Stimulated activated CD4-positive, alpha-beta T cell treated with anti-CD3 and anti-CD28 coated beads, Interleukin-2, amount 100 ng/mL, for 24 hours (primary cell): ENCODE measurements around the gene RFX8.
"Not testable (repeated sequence)": the region's sequence is repeated elsewhere in the genome, so short reads cannot be mapped to it uniquely, and the experiment has no call there.

Experiments
- DNase-seq, 2 donors: peaks; one replicate each; pipeline ENCODE4 v3.0.0-alpha.2; 2020

Gene RFX8

DNA sequence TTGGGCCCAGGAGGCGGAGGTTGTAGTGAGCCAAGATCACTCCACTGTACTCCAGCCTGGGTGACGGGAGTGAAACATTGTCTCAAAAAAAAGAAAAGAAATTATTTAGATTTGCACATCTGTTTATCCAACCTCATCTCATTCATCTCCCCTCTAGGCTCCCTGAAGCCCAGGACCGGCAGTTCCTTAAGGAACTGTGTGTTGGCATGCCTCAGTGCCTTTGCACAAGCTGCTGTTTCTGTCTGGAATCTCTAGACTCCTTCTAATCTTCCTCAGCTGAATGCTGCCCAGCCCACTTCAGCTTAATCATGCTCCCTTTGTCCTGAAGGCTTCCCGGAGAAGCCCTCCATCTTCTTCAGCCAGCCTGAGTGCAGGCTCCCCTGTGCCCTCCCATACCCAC lies 10.9 kb upstream of the RFX8 start:
- DNase-seq: no peak

DNA sequence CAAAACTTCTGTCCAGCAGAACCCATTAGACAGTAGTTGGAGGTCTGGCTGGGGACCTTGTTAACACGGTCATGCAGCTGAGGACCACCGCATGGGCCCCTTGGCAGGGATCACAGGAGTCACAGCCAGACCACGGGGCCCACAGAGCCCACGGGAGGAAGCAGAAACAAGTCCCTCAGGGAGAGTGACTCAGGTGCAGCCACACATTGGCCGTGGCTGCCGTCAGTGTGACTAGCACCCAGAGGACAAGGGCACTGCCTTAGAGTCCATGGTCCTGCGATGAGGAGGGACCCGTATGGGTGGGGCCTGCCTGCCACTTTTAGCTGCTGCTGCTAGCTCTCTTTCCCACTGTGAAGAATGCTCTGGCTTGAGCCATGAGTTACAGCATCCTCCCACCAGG lies 5.9 kb upstream of the RFX8 start:
- no peak for DNase-seq

DNA sequence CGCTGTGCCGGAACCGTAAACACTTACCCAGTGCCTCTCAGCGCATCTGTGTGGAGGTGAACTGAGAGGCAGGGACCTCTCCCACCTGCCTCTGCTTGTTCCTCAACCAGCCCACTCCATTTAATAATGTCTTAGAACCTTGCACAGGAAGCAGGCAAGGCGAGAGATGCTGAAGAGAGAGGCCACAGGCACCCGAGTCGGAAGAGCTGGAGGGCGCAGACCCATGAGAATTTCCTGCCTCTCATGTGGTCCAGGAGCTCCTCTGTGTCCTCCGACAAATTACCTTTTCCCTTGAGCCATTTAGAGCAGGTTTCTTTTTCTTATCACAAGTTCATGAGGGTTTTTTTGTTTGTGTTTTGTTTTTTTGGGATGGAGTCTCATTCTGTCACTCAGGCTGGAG lies 4.9 kb upstream of the RFX8 start:
- DNase-seq: no peak

DNA sequence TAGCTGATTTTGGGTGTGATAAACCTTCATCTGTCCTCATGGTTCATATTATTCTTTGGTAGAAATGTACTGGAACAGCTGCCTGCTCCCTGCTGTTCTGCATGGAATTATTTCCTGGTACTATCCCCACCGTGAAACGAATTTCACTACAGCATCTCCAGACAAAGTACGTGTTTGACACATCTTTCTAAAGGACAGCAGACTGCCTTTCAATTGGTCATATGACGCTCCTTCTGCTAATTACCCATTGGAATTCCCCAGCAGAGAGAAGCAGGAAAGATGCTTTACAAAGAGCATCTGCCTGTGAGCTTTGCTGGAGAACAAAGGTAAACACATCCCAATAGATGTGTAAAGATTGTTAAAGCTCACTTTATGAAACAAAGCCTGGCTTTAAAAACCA lies 4.4 kb upstream of the RFX8 start:
- no peak for DNase-seq

DNA sequence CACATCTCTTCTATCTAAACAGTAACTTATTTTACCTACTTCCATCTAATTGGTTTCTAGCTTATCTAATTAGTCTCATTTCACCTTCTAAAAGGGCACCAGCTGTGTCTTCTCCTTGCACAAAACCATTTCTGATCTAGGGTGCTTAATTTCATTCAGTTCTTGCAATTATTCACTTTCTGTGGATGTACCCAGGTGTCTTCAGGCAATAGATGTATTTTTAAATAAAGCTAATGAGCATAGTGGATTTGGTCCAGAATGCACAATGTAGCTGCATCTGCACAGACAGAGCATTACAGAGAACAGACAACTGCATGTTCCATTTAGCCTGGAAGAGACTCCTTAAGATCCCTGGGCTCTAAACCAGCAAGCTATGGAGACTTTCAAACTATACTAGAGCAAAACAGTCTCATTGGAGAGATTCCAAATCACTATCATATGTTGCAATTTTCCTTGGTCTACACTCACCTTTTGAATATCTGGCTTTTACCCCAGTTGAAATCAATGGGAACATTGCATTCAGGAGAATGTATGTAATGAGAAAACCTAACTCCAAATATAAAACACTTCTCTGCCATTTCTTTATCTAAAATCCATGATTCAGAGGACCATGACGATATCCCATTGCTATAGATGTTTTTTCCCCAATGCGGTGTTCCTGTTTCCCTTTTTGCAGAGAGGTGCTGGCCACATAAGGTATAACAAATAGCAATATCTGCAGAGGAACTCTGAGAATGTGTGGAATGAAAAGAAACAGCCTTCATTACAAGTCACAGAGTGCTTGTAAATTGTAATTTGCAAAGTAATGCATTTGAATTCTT lies 3.5 kb upstream of the RFX8 start:
- no peak for DNase-seq

DNA sequence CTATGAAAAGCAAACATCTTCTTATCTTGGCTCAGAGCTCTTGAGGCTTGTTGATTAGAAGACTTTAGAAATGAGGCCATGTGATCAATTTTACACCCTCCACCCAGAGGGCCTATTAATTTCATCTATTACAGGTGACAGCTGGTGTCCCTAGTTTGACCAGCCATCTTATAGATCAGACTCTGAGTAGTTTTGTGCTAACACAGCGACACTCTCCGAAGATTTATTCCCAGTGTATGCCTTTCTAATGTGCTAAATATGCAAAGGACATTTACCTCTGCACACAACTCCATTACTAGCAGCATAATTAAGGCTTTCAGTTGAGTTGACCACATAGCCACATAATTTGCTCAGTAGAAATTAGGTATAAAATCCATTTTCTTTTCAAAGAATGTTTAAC lies 2.6 kb upstream of the RFX8 start:
- DNase-seq: no peak

DNA sequence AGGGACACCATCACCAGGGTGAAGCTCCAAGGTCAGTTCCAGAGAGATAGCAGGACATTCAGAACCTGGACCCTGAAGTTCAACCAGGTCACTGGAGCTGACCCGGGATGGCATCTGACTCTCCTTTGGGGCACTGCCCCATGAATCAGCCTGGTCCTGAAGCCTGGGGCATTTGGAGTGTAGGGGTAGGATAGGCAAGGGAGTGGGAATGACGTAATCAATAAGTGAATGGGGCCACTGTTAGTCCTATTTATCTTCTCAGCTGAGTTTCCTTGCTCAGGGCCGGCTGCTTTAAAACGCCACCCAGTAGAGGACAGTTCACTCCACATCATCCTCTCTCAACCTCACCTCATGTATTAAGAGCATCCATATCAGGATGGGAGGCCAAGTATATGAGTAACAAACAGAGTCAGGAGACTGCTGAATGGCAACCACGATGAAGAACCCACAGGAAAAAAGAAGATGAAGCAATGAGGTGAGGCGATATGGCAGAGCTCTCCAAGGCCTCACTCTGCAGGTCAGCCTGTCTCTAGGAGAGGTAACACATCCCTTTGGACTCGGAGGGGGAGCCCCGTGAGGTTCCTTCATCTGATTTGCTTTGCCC lies 1.8 kb upstream of the RFX8 start:
- DNase-seq: no peak

DNA sequence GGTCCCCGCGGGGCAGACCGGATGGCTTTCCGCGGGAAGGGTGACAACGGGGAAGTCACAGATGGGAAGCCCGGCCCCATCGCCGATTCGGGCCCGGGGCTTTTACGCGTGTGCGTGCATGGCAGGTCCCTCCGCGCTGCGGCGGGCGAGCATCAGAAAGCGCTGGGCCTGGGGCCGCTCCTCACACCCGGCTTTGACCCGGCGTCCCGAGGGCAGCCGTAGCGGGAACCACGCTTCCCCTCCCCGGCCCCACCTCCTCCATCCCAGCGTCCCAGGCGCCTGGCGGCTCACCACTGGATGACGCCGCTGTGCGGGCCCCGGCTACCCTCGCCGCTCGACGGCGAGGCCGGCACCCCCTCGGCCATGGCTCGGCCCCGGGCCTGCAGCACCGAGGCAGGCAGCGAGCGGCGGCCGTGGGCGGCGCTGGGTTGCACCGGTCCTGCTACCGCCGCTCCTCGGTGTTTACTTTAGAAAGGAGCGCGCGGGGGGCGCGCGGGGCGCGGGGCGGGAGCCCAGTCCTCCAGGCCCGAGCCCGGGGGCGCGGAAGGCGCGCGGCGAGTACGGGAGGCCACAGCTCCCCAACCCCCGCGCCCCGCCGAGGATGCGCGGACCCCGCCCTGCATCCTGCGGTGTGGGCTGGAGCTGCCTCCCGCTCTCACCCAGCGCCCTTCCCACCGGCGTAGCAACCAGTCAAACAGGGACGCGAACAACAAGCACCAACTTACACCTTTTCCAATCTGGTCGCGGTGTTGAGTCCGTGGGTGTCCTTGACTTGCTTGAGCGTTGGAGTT lies 806 bp downstream of the RFX8 start:
- peak; percentile 52 to 59 for DNase-seq

DNA sequence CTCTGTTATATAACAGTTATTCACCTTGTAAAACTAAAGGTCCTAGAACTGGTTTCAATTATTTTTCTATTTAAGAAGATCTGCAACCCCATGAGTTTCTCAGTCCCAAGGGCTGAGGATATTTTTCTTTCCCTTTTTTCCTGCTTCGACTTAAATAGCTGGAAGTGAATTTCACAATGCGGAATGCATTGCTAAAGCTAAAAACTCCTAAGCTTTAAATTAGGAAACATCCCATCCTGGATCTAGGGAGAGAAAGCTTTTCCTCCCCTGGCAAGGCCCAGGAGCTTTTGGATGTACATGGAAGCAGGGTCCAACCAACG lies 1.4 kb downstream of the RFX8 start:
- no peak for DNase-seq

DNA sequence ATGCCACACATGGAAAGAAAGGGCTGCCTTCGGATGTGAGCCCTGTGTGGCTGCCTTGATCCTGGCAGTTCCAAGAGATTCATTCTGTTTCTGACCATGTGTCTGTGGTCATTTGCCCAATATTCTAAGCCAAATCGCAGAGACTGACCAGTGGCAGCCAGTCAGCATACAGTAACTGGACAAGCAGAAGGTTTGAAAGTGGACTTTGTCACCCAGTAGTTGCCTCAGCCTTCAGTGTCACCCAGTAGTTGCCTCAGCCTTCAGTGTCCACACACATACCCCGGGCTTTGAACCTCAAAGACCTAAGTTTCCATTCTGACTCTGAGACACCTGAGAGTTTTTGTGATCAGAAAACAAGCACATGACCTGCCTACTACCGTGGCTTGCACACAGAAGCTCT lies 5.0 kb downstream of the RFX8 start:
- DNase-seq: no peak

DNA sequence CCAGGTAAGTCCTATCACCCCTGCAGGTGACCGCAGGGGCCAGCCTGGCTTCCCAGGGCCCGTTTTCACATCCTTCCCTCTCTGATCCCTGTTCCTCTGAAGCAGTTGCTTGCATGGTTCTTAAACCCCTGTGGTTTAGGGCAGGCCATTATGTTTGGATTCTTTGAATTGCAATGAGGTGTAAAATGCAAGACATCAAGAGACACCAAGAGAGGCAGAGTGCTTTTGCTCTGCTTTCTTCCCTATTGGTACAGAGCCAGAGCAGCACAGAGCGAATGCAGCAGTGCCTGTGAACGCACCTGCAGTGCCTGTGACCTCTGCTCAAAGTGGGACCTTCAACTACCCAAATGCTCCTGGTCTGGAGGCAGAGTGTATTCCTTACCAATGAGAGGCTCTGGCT lies 7.6 kb downstream of the RFX8 start:
- no peak for DNase-seq

DNA sequence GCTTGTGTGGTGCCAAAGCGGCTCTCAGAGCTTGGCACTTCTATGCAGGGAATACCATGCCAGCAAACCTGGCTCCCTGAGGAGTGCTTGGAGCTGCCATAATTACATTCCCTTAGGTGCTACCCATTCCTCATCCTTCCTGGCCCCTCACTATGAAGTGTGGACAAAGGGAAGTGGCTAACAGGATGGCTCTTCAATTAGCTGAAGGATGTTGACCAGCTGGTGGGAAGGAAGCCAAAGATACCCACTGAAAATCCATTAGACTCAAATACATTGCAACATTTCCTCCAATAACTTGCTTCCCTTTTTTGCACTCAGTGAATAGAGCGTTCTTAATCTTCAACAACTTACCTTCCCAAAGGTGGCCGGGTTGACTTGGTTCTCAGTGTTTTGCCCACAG lies 8.5 kb downstream of the RFX8 start:
- DNase-seq: no peak

DNA sequence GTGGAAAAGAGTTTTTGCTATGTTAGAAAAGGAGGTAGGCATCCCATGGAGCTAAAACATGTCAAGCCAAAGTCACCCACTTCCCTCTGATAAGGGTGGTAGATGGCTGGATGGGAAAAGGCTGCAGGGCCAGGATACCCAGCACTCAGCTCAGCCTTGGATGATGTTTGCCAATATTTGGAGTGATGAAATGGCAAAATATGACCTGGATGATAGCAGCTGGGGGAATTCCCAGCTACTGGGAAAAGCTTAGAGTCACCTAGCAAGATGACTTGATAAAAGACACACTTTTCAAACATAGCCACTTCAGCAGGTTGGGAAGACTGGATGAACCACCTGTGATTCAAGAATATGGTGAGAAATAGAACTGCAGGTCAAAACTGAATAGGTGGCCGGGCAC lies 10.1 kb downstream of the RFX8 start:
- no peak for DNase-seq

DNA sequence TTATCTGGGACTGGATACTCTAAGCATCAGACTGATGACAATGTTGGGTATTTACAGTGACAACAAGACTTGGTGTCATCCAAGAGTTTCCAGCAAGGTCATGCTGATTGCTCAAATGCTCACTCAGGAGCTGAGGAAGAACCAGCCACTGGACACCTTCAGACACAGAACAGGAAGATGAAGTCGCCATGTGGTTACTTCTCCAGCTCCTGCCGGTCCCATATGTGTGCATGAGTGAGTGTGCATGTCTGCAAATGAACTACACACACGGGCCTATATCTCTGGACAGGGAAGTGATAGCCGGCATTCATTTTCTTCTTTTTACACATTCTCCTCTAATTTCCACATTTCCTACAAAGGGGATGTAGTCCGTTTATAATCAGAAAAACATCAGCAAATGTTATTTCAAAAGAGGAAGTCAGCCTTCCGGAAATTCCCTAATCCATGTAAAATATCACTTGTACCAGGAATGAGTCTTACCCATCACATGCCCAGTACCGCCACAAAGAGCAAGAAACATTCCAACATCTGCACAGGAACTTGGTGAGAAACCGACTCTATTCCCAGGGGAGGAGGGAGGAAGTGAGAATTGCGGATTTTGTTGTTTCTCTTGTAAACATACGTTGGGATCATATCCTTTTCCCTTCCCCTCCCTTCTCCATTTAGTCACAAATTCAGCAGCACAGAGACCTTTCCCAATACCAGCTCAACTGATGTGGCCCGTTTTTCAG lies 10.8 kb downstream of the RFX8 start:
- no peak for DNase-seq

DNA sequence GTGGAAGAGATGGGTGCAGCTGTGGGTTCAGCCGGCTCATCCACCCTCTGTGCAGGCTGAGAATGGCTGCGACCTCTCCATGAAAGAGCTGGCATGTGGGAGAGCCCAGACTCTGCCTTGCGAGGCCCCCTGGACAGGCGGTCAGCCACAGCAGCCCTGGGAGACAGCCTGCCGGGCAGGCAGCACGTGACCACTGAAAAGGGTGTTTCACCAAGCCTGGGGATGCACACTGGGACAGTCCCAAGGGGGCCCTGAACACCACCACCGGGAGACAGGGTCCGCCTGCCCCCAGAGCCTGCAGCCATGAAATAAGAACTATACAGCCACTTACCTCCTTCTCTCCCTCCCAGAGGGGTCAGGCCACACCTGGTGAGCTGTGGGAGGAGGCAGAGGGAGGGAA lies 11.5 kb downstream of the RFX8 start:
- no peak for DNase-seq

DNA sequence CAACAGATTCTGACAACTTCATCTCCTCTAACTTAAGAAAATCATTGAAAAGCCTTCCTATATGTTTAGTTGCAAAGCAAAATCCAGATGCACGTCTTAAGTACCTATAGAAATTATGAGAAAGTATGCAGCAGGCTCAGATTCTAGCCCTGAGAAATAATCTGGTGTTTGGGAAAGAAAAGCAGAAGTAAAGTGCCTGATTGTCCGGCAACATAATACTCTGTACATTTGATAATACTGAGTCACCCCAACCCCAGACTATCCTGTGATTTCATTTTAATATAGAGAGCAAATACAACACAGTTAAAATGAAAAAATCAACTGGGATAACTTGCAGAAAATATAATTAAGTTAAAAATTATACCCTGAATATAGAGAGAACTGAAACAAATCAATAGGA lies 13.5 kb downstream of the RFX8 start:
- no peak for DNase-seq

DNA sequence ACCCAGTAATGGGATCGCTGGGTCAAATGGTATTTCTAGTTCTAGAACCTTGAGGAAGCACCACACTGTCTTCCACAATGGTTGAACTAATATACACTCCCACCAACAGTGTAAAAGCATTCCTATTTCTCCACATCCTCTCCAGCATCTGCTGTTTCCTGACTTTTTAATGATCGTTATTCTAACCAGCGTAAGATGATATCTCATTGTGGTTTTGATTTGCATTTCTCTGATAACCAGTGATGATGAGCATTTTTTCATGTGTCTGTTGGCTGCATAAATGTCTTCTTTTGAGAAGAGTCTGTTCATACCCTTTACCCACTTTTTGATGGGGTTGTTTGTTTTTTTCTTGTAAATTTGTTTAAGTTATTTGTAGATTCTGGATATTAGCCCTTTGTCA lies 20.5 kb downstream of the RFX8 start:
- not testable (repeated sequence) for DNase-seq

DNA sequence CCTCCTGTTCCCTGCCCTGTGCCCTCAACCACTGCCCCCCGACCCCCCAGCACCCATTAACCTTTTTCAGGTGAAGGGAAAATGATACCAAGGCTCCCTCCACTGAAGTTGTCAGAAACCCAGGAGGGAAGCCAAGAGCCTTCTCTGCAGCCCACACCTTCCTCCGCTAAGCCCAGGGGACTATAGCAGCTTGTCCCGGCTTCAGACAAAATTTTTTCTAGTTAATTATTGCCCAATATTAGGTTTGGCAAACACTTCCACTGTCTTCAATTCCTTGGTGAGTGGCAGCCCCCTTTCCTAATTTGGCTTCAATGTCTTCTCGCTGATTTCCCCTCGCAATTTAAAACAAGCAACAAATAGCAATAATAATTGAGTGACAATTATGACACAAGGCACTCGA lies 23.9 kb downstream of the RFX8 start:
- DNase-seq: no peak

DNA sequence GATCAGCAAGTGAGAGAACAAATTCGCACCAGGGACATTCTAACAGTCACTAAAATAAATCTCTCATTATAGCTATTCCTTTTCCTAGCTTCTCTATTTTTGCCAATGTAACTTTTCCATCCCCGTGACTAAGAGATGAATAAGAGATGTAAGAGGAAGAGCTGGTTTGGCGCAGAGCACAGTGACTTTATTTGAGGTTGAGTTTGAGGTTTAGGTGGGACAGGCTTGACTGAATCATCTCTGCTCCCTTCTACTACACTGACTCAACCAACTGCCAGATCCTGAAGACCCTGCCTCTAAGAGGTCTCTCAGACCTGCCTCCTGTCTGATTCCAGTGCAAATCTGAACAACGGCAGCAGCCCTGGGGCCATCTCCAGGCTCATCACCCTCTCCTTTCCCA lies 28.0 kb downstream of the RFX8 start:
- DNase-seq: no peak

DNA sequence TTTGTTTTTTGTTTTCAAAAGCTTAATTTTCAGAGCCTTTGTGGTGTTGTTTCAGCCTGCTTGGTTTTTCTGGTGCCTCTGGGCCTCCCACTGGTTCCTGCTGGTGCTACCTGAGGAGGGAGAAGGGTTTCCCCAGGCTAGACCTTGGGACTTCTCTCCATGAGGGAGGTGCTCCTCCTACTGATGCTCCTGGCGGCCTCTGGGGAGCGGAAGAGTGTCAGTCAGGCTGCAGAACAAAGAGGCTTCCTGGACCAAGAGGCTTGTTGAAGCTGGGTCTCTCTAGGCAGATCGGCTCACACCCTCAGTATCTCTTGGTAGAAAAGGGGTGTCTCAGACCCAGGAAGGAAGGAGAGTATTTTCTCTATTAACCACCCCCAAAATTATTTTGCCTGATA lies 32.2 kb downstream of the RFX8 start:
- DNase-seq: no peak

DNA sequence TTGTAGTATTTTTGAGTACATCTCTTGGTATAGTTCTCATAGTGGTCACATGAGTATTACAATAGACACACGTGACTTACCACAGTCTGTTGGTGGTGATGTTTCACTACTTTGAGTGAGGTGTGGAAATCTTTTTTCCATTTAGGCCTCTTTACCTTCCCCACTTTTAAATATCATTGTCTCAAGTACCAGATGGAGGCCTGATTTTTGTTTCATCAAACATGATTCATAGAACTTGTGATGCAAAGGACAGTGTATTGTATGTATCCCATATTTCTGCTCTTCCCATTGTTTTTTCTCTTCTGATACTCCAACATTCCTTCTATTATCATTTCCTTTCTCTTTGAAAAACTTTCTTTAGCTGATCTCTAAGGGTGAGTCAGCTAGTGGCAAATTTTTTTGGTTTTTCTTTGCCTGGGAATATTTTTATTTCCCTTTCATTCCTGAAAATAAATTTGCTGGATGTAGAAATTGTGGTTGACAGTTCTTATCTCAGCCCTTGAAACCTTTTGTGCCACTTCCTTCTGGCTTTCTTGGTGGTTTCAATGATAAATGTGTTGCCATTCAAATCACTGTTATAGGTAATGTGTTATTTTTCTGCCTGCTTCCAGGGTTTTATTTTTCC lies 32.8 kb downstream of the RFX8 start:
- no peak for DNase-seq

DNA sequence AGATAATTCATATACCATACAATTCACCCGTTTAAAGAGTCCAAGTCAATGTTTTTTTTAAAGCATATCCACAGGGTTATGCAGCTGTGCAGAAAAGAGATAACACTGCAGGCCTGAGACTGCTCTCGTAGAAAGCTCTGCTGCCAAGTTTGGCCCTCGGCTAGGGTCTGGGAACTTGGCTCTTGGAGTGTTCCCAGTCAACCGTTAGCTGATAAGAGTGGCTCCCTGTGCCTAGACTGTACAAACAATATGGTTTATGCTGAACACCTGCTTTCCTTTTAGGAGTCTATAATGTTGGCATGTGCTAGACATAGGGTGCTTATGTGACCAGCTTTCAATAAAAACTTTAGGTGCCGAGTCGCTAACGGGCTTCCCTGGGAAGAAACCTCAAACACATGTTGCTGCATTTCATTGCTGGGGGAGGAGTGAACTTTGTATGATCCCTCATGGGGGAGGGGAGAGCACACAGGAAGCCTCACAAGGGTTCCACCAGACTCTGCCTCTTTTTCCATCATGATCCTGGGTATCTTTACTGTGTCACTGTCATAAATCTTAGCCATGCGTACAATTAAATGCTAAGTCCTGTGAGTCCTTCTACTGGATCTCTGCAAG lies 34.7 kb downstream of the RFX8 start:
- no peak for DNase-seq

DNA sequence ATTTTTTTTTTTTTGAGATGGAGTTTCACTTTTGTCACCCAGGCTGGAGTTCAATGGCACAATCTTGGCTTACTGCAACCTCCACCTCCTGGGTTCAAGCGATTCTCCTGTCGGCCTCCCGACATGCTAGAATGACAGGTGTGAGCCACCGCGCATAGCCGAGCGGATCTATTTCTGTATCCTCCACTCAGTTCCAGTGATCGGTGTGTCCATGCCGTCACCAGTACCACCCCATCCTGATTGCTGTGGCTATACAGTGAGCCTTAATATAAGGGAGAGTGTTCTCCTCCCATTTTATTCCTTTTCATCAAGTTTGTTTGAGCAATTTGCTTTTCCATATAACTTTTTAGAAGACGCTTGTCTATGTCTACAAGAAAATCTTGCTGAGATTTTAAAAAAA lies 35.2 kb downstream of the RFX8 start:
- no peak for DNase-seq
